Lower leg skin (tissue), 4 donors: ENCODE data around the gene AVEN. TPM values are rescaled to one million over a fixed set of nuclear protein-coding genes. Genes with fewer than 3 reads are reported as not detected.
"Not testable (repeated sequence)": the region's sequence is repeated elsewhere in the genome, so short reads cannot be mapped to it uniquely, and the experiment has no call there.

Experiments used
- DNase-seq, 2 donors: peaks; one replicate each; pipeline ENCODE4 v3.0.0-alpha.2; 2019; ENCODE audit warnings: low spot score in 2 of 2
- H3K4me3 ChIP-seq: fragments of 200-600 bp; sonication (generic); 2 replicates; pipeline ENCODE4 v1.5.1; 2017; ENCODE audit warnings: mild to moderate bottlenecking, low read depth; ENCODE audit not compliant: poor library complexity, severe bottlenecking
- POLR2A ChIP-seq, 2 donors: fragments of 450-650 bp; IDR thresholded peaks; one replicate each; pipeline ENCODE4 v1.6.1; 2016 to 2017; ENCODE audit warnings: antibody characterized with exemption in 2 of 2, mild to moderate bottlenecking in 1 of 2, moderate library complexity in 1 of 2
- WGBS, 2 donors: methylation state at CpG; one replicate each; pipeline ENCODE4 v1.1.5; 2018; 5-methylcytosine and 5-hydroxymethylcytosine counted together
- intact Hi-C: fragments of 100-400 bp; cut with DNase I; formaldehyde crosslinking; loops from one replicate; pipeline ENCODE4 v1.15.0; 2023; ENCODE audit warnings: low total_unique reads
- total RNA-seq, 4 donors: library from RNA; depleted of rRNA; stranded (reverse); fragments of >200 nt; gene quantifications; one replicate each; pipeline ENCODE4 v1.1.0, GENCODE V29; 2016
- TF ChIP-seq, protein P1 (sequence below), 3 donors: fragments of 450-650 bp; IDR thresholded peaks; one replicate each; pipeline ENCODE4 v1.5.1; 2016; ENCODE audit warnings: antibody characterized with exemption in 3 of 3, mild to moderate bottlenecking in 3 of 3, moderate library complexity in 2 of 3

The AVEN gene
- total RNA-seq, 4 donors from 2014 or later, result 9.7 to 17.0 (median 12.9) TPM

GRCh38 chr15:34012461-34013028 lies 26.5 kb downstream of the AVEN start:
- WGBS, 2 donors, result 89 to 92% methylated on average over 4 of the region's 4 CpGs
- TF ChIP-seq, protein P1, sequence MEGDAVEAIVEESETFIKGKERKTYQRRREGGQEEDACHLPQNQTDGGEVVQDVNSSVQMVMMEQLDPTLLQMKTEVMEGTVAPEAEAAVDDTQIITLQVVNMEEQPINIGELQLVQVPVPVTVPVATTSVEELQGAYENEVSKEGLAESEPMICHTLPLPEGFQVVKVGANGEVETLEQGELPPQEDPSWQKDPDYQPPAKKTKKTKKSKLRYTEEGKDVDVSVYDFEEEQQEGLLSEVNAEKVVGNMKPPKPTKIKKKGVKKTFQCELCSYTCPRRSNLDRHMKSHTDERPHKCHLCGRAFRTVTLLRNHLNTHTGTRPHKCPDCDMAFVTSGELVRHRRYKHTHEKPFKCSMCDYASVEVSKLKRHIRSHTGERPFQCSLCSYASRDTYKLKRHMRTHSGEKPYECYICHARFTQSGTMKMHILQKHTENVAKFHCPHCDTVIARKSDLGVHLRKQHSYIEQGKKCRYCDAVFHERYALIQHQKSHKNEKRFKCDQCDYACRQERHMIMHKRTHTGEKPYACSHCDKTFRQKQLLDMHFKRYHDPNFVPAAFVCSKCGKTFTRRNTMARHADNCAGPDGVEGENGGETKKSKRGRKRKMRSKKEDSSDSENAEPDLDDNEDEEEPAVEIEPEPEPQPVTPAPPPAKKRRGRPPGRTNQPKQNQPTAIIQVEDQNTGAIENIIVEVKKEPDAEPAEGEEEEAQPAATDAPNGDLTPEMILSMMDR (IDR thresholded peaks at IDR 0.05), result no peak
- no peak for TF ChIP-seq POLR2A (IDR thresholded peaks at IDR 0.05)
- H3K4me3 ChIP-seq, result no peak overlapping the region
- intact Hi-C loops, result no loop called here
- DNase-seq, result no peak

DNA sequence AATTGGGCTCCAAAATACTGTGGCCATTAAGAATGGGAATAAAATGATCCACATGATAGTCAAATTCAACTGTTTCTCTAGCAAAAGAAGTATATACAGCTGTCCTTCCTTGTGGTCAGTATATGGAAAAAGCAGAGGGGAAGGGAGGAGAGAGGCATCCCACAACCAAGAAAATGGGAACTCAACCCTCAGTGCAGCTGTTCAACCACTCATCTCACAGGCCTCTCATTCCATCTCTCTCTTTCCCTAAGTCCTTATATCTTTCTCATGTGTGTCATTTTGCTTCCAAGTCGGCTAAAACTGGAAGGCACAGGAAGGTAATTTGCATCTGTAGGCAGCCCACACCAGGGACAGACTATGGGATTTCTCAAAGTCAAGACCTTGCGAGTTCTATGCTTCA lies 27.5 kb downstream of the AVEN start:
- intact Hi-C loops, result no loop called here
- 76 to 89% methylated on average over 2 of the region's 2 CpGs for WGBS, 2 donors
- no peak for TF ChIP-seq POLR2A (IDR thresholded peaks at IDR 0.05)
- TF ChIP-seq, protein P1 (IDR thresholded peaks at IDR 0.05), result no peak
- no peak for DNase-seq
- H3K4me3 ChIP-seq, result no peak overlapping the region

DNA sequence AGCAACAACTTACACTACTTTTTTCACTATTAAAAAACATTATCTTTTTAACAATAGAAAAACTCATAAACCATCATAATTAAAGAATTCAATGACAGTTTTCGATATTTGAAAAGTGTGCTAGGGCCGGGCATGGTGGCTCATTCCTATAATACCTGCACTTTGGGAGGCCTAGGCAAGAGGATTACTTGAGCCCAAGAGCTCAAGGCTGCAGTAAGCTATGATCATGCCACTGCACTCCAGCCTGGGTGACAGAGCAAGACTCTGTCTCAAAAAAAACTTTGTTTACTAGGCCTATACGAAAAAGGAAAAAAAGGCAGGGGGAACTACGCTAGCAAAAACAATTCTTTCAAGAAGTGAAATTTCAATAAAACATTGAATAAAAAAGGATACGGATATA lies 28.1 kb downstream of the AVEN start:
- intact Hi-C loops, result no loop called here
- no peak for TF ChIP-seq POLR2A (IDR thresholded peaks at IDR 0.05)
- TF ChIP-seq, protein P1 (IDR thresholded peaks at IDR 0.05), result no peak
- 93 to 94% methylated on average over 5 of the region's 5 CpGs for WGBS, 2 donors
- DNase-seq, result no peak
- no peak overlapping the region for H3K4me3 ChIP-seq

GRCh38 chr15:34009656-34010055 lies 29.3 kb downstream of the AVEN start:
- TF ChIP-seq, protein P1 (IDR thresholded peaks at IDR 0.05), result no peak
- TF ChIP-seq POLR2A (IDR thresholded peaks at IDR 0.05), result no peak
- H3K4me3 ChIP-seq, result no peak overlapping the region
- WGBS, 2 donors, result 93 to 100% methylated on average over 1 of the region's 1 CpG
- no peak for DNase-seq
- intact Hi-C loops, result no loop called here

- TF ChIP-seq, protein P1 (IDR thresholded peaks at IDR 0.05), result no peak
- DNase-seq, result no peak
- WGBS, 2 donors, result 90 to 96% methylated on average over 2 of the region's 2 CpGs
- intact Hi-C loops, result no loop called here
- no peak overlapping the region for H3K4me3 ChIP-seq
Measured at GRCh38 chr15:34006381-34006780, 32.6 kb downstream of the AVEN start.

DNA sequence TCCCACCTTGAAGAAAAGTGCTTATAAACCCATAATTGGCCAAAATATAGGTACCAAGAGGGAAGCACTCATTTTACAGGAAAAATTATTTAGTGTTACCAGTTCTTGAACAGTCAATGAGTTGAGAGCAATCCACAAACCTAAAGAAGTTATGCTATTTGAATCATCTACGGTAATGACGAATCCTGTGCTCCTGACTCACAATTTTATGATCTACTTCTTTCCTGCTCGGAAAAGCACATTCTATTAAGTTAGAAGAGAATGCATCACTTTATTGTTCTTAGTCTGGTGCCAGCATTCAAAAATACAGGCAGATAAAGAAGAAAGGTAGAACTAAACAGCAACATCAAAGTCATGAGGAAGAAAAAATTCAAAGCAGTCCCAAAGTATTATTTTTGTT lies 37.5 kb downstream of the AVEN start:
- DNase-seq, result no peak
- intact Hi-C loops, result no loop called here
- WGBS, 2 donors, result 39 to 41% methylated on average over 3 of the region's 3 CpGs
- TF ChIP-seq, protein P1 (IDR thresholded peaks at IDR 0.05), result no peak
- TF ChIP-seq POLR2A (IDR thresholded peaks at IDR 0.05), result no peak
- H3K4me3 ChIP-seq, result no peak overlapping the region

GRCh38 chr15:33995666-33996065 lies 43.3 kb downstream of the AVEN start:
- H3K4me3 ChIP-seq, intact Hi-C loops, DNase-seq: not testable (repeated sequence)
- WGBS, 2 donors, result 98% methylated on average over 10 of the region's 10 CpGs
